IMR-90 (cell line): Measurements from ENCODE around the gene TBXAS1. TPM values are rescaled to one million over a fixed set of nuclear protein-coding genes. Genes with fewer than 3 reads are reported as not detected.
A peak's percentile ranks its signal among the peaks of the same experiment; 100 is the strongest.

ENCODE experiments used
- ATAC-seq: fragments of 200-7000 bp; cut with Tn5 transposase; 2 replicates; pipeline ENCODE4 v1.9.1; 2020; ENCODE audit warnings: low read depth, mild to moderate bottlenecking, moderate library complexity
- BruUV-seq: library from RNA; stranded (reverse); fragments of 400-500 nt; replicated peaks from 2 replicates; lab custom pipeline; 2021; lab: Mats Ljungman, UMichigan
- CTCF ChIA-PET: fragments of 300-600 bp; formaldehyde crosslinking; extraction: SDS; loops from one replicate; lab custom pipeline; 2021; ENCODE audit warnings: antibody characterized with exemption; lab: Yijun Ruan, JAX
- POLR2A ChIA-PET: fragments of 300-600 bp; sonication (Branson Sonifier 250); formaldehyde crosslinking; loops from one replicate; lab custom pipeline; 2022; ENCODE audit warnings: antibody characterized with exemption; ENCODE audit not compliant: unreplicated experiment; lab: Charles Lee
- DNase-seq: peaks from one replicate; pipeline ENCODE4 v3.0.0; 2013
- H2AFZ ChIP-seq: replicated peaks from 2 replicates; pipeline ENCODE3; 2013; ENCODE audit warnings: low read length, mild to moderate bottlenecking; ENCODE audit not compliant: poor library complexity
- H2AK5ac ChIP-seq: 2 replicates; pipeline ENCODE4 v1.6.1; 2013; ENCODE audit warnings: low read depth, low read length, inconsistent platforms
- H2AK9ac ChIP-seq: replicated peaks from 2 replicates; pipeline ENCODE3; 2013; ENCODE audit warnings: mild to moderate bottlenecking, low read depth, low read length, moderate library complexity; ENCODE audit not compliant: poor library complexity
- H2BK120ac ChIP-seq: 2 replicates; pipeline ENCODE4 v1.6.1; 2013; ENCODE audit warnings: low read depth, low read length, inconsistent platforms
- H2BK15ac ChIP-seq: 3 replicates; pipeline ENCODE4 v1.6.1; 2013; ENCODE audit warnings: low read depth, low read length, inconsistent platforms
- H2BK20ac ChIP-seq: 2 replicates; pipeline ENCODE4 v1.6.1; 2013; ENCODE audit warnings: low read depth, mild to moderate bottlenecking, inconsistent platforms, low read length, moderate library complexity
- H2BK5ac ChIP-seq: 2 replicates; pipeline ENCODE4 v1.6.1; 2013; ENCODE audit warnings: mild to moderate bottlenecking, low read depth, low read length, inconsistent platforms; ENCODE audit not compliant: poor library complexity, severe bottlenecking
- H3K14ac ChIP-seq: replicated peaks from 2 replicates; pipeline ENCODE4 v1.6.1; 2013; ENCODE audit warnings: low read depth, low read length, inconsistent platforms
- H3K18ac ChIP-seq: 2 replicates; pipeline ENCODE4 v1.6.1; 2013; ENCODE audit warnings: low read depth, low read length, control low read depth
- H3K23ac ChIP-seq: 2 replicates; pipeline ENCODE4 v1.6.1; 2013; ENCODE audit warnings: low read depth, low read length, inconsistent platforms
- H3K27ac ChIP-seq: 2 replicates; pipeline ENCODE4 v1.5.1; 2013; ENCODE audit warnings: mild to moderate bottlenecking, control low read depth, low read length; ENCODE audit not compliant: insufficient read depth
- H3K27me3 ChIP-seq: 2 replicates; pipeline ENCODE4 v1.6.1; 2013; ENCODE audit warnings: low read length; ENCODE audit not compliant: control insufficient read depth, insufficient read depth
- H3K36me3 ChIP-seq: 2 replicates; pipeline ENCODE4 v1.6.1; 2013; ENCODE audit warnings: low read length, mixed read lengths; ENCODE audit not compliant: control insufficient read depth, insufficient read depth
- H3K4ac ChIP-seq: 2 replicates; pipeline ENCODE4 v1.6.1; 2013; ENCODE audit warnings: low read depth, low read length, inconsistent platforms
- H3K4me1 ChIP-seq: 2 replicates; pipeline ENCODE4 v1.6.1; 2013; ENCODE audit warnings: low read length, mixed read lengths; ENCODE audit not compliant: control insufficient read depth, insufficient read depth
- H3K4me2 ChIP-seq: 2 replicates; pipeline ENCODE4 v1.6.1; 2013; ENCODE audit warnings: low read depth, mild to moderate bottlenecking, control low read depth, low read length, moderate library complexity
- H3K4me3 ChIP-seq: 2 replicates; pipeline ENCODE4 v1.5.1; 2013; ENCODE audit warnings: low read depth, mild to moderate bottlenecking, control low read depth, low read length, moderate library complexity; ENCODE audit not compliant: insufficient read depth
- H3K56ac ChIP-seq: 2 replicates; pipeline ENCODE4 v1.6.1; 2013; ENCODE audit warnings: low read length, inconsistent platforms; ENCODE audit not compliant: insufficient read depth; ENCODE audit errors: extremely low read depth
- H3K79me1 ChIP-seq, 2 experiments: 2 replicates each; pipeline ENCODE4 v1.6.1; 2013; ENCODE audit warnings: low read length in 2 of 2, inconsistent platforms in 1 of 2, low read depth in 1 of 2
- H3K9ac ChIP-seq: 2 replicates; pipeline ENCODE4 v1.6.1; 2013; ENCODE audit warnings: low read depth, low read length, control low read depth
- H3K9me1 ChIP-seq: 2 replicates; pipeline ENCODE4 v1.6.1; 2013; ENCODE audit warnings: low read length, inconsistent platforms; ENCODE audit not compliant: insufficient read depth
- H3K9me3 ChIP-seq: 2 replicates; pipeline ENCODE4 v1.6.1; 2013; ENCODE audit warnings: low read length; ENCODE audit not compliant: control insufficient read depth, insufficient read depth
- H4K20me1 ChIP-seq: 2 replicates; pipeline ENCODE4 v1.6.1; 2013; ENCODE audit warnings: low read length, inconsistent platforms; ENCODE audit not compliant: insufficient read depth
- H4K5ac ChIP-seq: 2 replicates; pipeline ENCODE4 v1.6.1; 2013; ENCODE audit warnings: mild to moderate bottlenecking, low read depth, low read length, control low read depth
- H4K8ac ChIP-seq, 2 experiments: 2 replicates each; pipeline ENCODE4 v1.6.1; 2013; ENCODE audit warnings: low read depth in 2 of 2, low read length in 2 of 2, control low read depth in 1 of 2, inconsistent platforms in 1 of 2
- H4K91ac ChIP-seq: 2 replicates; pipeline ENCODE4 v1.6.1; 2013; ENCODE audit warnings: low read depth, low read length, inconsistent platforms; ENCODE audit not compliant: insufficient read depth
- CEBPB ChIP-seq: IDR thresholded peaks from 2 replicates; pipeline ENCODE4 v1.6.1; 2012; ENCODE audit warnings: low read depth, low read length, improper control_type of control experiment
- WGBS, 2 experiments: methylation state at CpG; one replicate each; pipeline versions ENCODE4 v1.1.5 to v1.1.7; 2013; ENCODE audit warnings: missing lambda C conversion rate in 2 of 2; ENCODE audit not compliant: insufficient read length in 1 of 2; ENCODE audit errors: extremely low coverage in 2 of 2; 5-methylcytosine and 5-hydroxymethylcytosine counted together
- dilution Hi-C: fragments of 300-500 bp; cut with HindIII; formaldehyde crosslinking; loops from one replicate; pipeline ENCODE4 v1.14.3; 2018; ENCODE audit warnings: low sequenced_read_pairs; ENCODE audit not compliant: unreplicated experiment
- in situ Hi-C: fragments of 300-500 bp; cut with MboI; formaldehyde crosslinking; loops from 3 replicates; pipeline ENCODE4 v1.14.3; 2019; ENCODE audit warnings: low sequenced_read_pairs, inconsistent platforms, mixed read lengths
- intact Hi-C: fragments of 100-400 bp; cut with micrococcal nuclease; formaldehyde crosslinking; loops from 2 replicates; pipeline ENCODE4 v1.10.0; 2022
- polyA plus RNA-seq, 3 experiments: library from polyadenylated mRNA; depleted of rRNA; stranded (reverse); fragments of >200 nt; gene quantifications; 2 replicates each; pipeline ENCODE4 v1.2.3, GENCODE V29; 2012; ENCODE audit warnings: low replicate concordance in 1 of 3
- total RNA-seq: library from RNA; depleted of rRNA; stranded (reverse); fragments of >200 nt; gene quantifications from 2 replicates; pipeline ENCODE4 v1.2.3, GENCODE V29; 2012
- TF ChIP-seq, protein P1 (sequence below): fragments of 150-350 bp; IDR thresholded peaks from 2 replicates; pipeline ENCODE4 v1.6.1; 2016; ENCODE audit warnings: low read depth, mild to moderate bottlenecking, low read length, moderate library complexity, borderline replicate concordance

TBXAS1 gene
- total and polyA plus RNA-seq, 2 of the 4 experiments (the other 2 are of a cell fraction), result 5.9 to 10.8 TPM

DNA sequence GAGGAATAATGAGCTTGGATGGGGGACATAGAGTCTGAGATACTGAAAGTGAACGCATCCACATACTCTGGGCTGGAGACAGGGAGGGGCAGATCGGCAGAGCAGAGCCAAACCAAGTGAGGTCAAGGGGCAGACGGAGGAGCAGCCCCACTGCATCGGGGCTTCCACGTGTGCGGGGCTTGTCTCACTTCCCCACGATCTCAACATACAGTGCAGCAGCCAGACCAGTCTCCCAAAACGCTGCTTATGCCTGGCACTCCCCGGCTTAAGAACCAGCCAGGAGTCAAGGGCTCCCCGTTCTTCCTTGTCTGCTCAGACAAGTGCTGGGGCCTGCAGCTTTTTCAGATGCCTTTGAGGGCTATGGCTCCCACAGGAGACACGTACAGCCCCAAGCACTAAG, 190.1 kb downstream of the TBXAS1 start:
- Histone ChIP-seq H3K23ac (no peak overlapping the region), H2AK9ac (no peak overlapping the region), H3K36me3 (peaks cover 3% of the 10 kb centered on the region; the same call in 1 of the 2 replicates), H3K4me1 (no peaks in the 10 kb centered on the region), H2BK120ac (no peak overlapping the region), H2BK20ac (no peak overlapping the region), H4K20me1 (no peaks in the 10 kb centered on the region), H3K9me1 (peaks cover 4% of the 10 kb centered on the region; the same call in 1 of the 2 replicates), H3K18ac (no peak overlapping the region), H3K9ac (no peak overlapping the region), H2AK5ac (no peak overlapping the region), H3K79me1 (no peaks in the 10 kb centered on the region), H2BK15ac (no peak overlapping the region), H3K14ac (no peak overlapping the region), H4K5ac (no peak overlapping the region), H3K9me3 (no peaks in the 10 kb centered on the region), H3K4me2 (no peak overlapping the region), H4K8ac (no peak overlapping the region), H3K4ac (no peak overlapping the region), H3K27me3 (peaks cover 1% of the 10 kb centered on the region; the same call in 1 of the 2 replicates), H3K56ac (no peak overlapping the region), H3K27ac (no peak overlapping the region), H3K4me3 (no peak overlapping the region), H4K91ac (no peak overlapping the region), H2BK5ac (no peak overlapping the region), H2AFZ (no peak overlapping the region)
- intact Hi-C loops, result no loop called here
- DNase-seq (no peak), ATAC-seq (peak; percentile 16)
- TF ChIP-seq, protein P1, sequence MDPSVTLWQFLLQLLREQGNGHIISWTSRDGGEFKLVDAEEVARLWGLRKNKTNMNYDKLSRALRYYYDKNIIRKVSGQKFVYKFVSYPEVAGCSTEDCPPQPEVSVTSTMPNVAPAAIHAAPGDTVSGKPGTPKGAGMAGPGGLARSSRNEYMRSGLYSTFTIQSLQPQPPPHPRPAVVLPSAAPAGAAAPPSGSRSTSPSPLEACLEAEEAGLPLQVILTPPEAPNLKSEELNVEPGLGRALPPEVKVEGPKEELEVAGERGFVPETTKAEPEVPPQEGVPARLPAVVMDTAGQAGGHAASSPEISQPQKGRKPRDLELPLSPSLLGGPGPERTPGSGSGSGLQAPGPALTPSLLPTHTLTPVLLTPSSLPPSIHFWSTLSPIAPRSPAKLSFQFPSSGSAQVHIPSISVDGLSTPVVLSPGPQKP, result no peak
- no peak for TF ChIP-seq CEBPB
- CTCF ChIA-PET, result interaction anchor here (0.6 to 1.2 kb wide), 2 partner anchors 11 to 88 kb away, joined by 3 to 4 read pairs; no protein-coding TSS in a partner anchor
- in situ Hi-C loops, result no loop called here
- 52% methylated on average over 6 of the region's 11 CpGs; no CpG with 5 or more reads in 1 of the 2 experiments for WGBS, 2 experiments
- dilution Hi-C loops, result no loop called here
- no TSS peak for BruUV-seq
- POLR2A ChIA-PET, result no interaction called here
